Subcutaneous abdominal adipose tissue (tissue), 5 donors: ENCODE measurements around the gene ZNF469.
"Not testable (repeated sequence)": the region's sequence is repeated elsewhere in the genome, so short reads cannot be mapped to it uniquely, and the experiment has no call there.

Source experiments
- H3K27ac ChIP-seq: one replicate; pipeline ENCODE4 v1.7.0; 2013; ENCODE audit warnings: low read depth, mild to moderate bottlenecking, inconsistent platforms, low read length, moderate library complexity
- H3K27me3 ChIP-seq, 5 donors: one replicate each; pipeline ENCODE4 v1.7.0; 2013; ENCODE audit warnings: low read length in 5 of 5, inconsistent platforms in 1 of 5; ENCODE audit not compliant: control insufficient read depth in 5 of 5, insufficient read depth in 4 of 5
- H3K36me3 ChIP-seq, 5 donors: one replicate each; pipeline ENCODE4 v1.7.0; 2013; ENCODE audit warnings: low read length in 5 of 5; ENCODE audit not compliant: control insufficient read depth in 5 of 5, insufficient read depth in 5 of 5
- H3K4me1 ChIP-seq, 5 donors: one replicate each; pipeline ENCODE4 v1.7.0; 2013; ENCODE audit warnings: low read length in 5 of 5, mild to moderate bottlenecking in 3 of 5, moderate library complexity in 1 of 5; ENCODE audit not compliant: control insufficient read depth in 5 of 5, insufficient read depth in 5 of 5
- H3K4me3 ChIP-seq, 5 donors: one replicate each; pipeline ENCODE4 v1.7.0; 2013; ENCODE audit warnings: low read length in 5 of 5, low read depth in 1 of 5
- H3K9ac ChIP-seq, 5 donors: one replicate each; pipeline ENCODE4 v1.7.0; 2013; ENCODE audit warnings: low read length in 5 of 5, mild to moderate bottlenecking in 4 of 5, moderate library complexity in 3 of 5
- H3K9me3 ChIP-seq, 5 donors: one replicate each; pipeline ENCODE4 v1.7.0; 2013; ENCODE audit warnings: low read length in 5 of 5; ENCODE audit not compliant: control insufficient read depth in 5 of 5
- donor health status: healthy.
- donor health status: healthy.
- donor health status: healthy.
- donor health status: healthy.
- donor health status: healthy.

ZNF469 gene

DNA sequence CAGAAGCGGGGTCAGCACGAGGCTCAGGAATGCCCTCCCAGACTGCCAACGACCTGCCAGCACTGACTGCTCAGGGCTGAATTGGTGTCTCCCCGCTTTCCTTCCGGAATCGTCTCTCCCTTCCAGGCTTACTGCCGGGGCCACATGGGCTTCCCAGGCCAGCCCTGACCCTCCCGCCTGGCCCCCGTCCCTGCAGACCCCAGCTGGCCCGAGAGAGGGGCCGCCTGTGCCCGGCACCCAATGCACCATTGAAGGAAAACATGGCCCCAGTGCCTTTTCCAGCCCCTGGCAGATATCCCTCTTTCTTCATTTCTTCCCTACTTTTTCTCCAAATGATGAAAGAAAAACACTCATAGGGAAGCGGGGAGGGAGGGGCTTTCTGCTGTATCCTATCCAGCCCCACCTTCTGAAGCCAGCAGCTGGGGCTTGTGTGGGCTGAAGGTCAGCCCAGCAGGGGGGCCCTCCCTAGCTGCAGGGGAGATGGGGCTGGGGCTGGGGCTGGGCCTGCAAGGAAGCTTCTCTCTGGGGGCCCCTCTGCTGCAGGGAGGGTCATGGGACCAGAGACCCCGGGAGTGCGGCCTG lies 25.9 kb downstream of the ZNF469 start:
- H3K36me3 ChIP-seq = peaks cover 0 to 4% (median 0%) of the 10 kb centered on the region in 5 donors
- no peak overlapping the region for H3K4me3 ChIP-seq
- H3K9me3 ChIP-seq = no peaks in the 10 kb centered on the region
- no peak overlapping the region for H3K27ac ChIP-seq
- H3K9ac ChIP-seq = no peak overlapping the region
- peaks cover 0 to 23% (median 12%) of the 10 kb centered on the region in 5 donors for H3K27me3 ChIP-seq
- H3K4me1 ChIP-seq = peaks cover 4 to 22% (median 19%) of the 10 kb centered on the region in 5 donors

DNA sequence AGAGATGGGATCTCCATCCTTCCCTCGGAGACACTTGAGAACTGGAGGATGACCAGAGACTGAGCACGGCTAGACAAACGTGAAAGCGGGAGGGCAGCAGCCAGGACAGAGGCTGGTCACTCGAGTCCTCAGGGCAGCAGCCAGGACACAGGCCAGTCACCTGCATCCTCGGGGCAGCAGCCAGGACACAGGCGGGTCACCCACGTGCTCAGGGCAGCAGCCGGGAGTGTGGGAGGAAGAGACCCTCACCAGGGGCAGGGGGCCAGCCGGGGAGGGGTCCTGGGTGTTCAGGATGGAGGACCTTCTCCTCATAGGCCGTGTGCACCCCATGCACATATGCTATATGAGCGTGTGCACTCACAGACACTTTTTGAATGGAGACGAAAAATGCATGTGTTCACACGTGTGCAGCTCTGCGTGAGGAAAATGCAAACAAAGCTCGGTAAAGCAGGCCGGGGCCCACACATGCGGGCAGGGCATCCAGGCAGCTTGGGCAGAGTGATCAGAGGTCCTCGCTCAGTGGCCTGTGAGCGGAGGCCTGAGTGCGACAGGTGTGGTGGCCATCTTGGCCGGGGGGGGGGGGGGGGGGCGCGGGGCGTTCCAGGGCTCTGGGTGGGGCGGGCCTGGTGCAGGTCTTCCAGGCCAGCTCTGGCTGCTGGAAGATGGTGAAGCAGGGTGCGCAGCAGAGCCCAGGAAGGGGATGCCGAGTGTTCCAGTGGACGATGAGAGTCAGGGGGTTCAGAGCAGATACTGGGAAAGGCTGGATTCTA lies 26.7 kb downstream of the ZNF469 start:
- H3K4me3 ChIP-seq = no peak overlapping the region
- H3K9me3 ChIP-seq = no peaks in the 10 kb centered on the region
- no peak overlapping the region for H3K27ac ChIP-seq
- H3K27me3 ChIP-seq = peaks cover 0 to 23% (median 12%) of the 10 kb centered on the region in 5 donors
- peaks cover 4 to 22% (median 19%) of the 10 kb centered on the region in 5 donors for H3K4me1 ChIP-seq
- H3K9ac ChIP-seq = no peak overlapping the region
- H3K36me3 ChIP-seq = peaks cover 0 to 4% (median 0%) of the 10 kb centered on the region in 5 donors

GRCh38 chr16:88410297-88410968 lies 27.7 kb downstream of the ZNF469 start:
- not testable (repeated sequence) for H3K9me3 ChIP-seq, H3K4me3 ChIP-seq, H3K27ac ChIP-seq, H3K9ac ChIP-seq, H3K36me3 ChIP-seq
- H3K4me1 ChIP-seq = peaks cover 4 to 18% (median 17%) of the 10 kb centered on the region in 5 donors
- peaks cover 0 to 19% (median 10%) of the 10 kb centered on the region in 5 donors for H3K27me3 ChIP-seq

DNA sequence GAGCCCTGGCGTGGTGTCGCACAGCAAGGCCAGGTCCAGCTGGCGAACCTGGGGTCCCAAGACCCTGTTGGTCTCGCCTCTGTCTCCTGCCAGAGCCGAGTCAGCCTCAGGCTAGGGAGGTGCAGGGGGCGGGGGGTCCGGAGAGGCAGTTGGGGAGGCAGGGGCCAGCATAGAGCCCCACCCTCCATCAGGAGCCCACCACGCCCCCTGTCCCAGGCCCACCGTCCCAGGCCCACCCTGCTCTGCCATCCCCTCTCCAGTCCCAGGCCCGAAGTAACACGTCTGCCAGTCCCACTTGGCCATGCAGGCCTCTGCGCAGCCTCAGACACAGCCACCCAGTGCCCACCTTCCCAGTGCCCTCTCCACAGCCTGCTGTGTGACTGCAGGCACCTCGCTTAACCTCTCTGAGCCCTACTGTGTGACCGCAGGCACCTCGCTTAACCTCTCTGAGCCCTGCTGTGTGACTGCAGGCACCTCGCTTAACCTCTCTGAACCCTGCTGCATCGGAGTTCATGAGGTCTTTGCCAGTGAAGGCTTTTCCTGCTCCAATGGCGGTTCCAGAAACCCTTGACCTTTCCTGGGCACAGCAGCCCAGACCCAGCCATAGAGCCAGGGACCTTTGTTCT lies 29.3 kb downstream of the ZNF469 start:
- H3K9me3 ChIP-seq = no peaks in the 10 kb centered on the region
- no peak overlapping the region for H3K4me3 ChIP-seq
- H3K27me3 ChIP-seq = peaks cover 0 to 13% (median 7%) of the 10 kb centered on the region in 5 donors
- peaks cover 0 to 8% (median 5%) of the 10 kb centered on the region in 5 donors for H3K4me1 ChIP-seq
- H3K27ac ChIP-seq = no peak overlapping the region
- no peak overlapping the region for H3K9ac ChIP-seq
- peaks cover 0 to 4% (median 0%) of the 10 kb centered on the region in 5 donors for H3K36me3 ChIP-seq

DNA sequence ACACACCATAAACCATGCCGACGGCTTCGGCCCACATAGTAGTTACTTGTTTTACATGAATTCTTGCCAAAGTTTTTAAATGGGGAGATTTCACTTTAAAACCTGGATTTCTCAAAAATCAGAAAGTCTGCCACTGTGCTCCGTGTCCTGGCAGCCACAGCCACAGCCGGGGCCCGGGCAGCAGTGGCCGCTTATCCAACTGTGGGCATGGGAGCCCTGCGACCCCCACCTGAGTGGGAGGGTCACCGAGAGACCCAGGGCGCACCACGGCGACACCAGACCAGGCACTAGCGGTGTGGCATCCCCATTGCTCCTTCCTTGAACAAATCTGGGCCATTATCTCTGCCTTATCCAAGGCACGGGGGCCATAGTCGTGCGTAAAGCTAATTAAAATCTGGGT lies 30.0 kb downstream of the ZNF469 start:
- Histone ChIP-seq H3K4me1 (peaks cover 0 to 4% (median 2%) of the 10 kb centered on the region in 5 donors), H3K9me3 (no peaks in the 10 kb centered on the region), H3K9ac (no peak overlapping the region), H3K36me3 (peaks cover 0 to 4% (median 0%) of the 10 kb centered on the region in 5 donors), H3K4me3 (no peak overlapping the region), H3K27ac (no peak overlapping the region), H3K27me3 (peaks cover 0 to 8% (median 3%) of the 10 kb centered on the region in 5 donors)

- H3K36me3 ChIP-seq = peaks cover 0 to 4% (median 0%) of the 10 kb centered on the region in 5 donors
- H3K27ac ChIP-seq = no peak overlapping the region
- H3K27me3 ChIP-seq = peaks cover 0 to 7% (median 2%) of the 10 kb centered on the region in 5 donors
- H3K9me3 ChIP-seq = no peaks in the 10 kb centered on the region
- no peak overlapping the region for H3K4me3 ChIP-seq
- H3K4me1 ChIP-seq = peaks cover 0 to 4% (median 0%) of the 10 kb centered on the region in 5 donors
- H3K9ac ChIP-seq = no peak overlapping the region
Measured at GRCh38 chr16:88413231-88413630, 30.5 kb downstream of the ZNF469 start.

DNA sequence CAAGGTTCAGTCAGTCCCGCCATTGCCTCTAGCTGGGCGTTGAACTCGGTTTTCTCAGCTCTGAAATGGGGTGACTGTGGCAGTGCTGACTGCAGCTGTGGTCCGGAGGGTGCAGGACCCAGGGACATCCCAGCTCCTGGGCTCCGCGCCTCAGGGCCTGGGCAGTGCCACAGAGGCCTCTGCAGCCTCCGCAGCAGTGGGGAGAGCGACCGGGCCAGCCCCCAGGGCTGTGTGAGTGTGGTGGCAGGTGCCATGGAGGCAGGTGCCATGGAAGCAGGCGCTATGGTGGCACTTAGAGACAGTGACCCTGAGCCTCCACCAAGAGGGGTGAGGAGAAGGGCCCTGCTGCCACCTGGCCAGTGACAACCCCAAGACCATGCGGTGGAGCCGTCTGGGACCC lies 30.9 kb downstream of the ZNF469 start:
- H3K27me3 ChIP-seq = peaks cover 0 to 7% (median 3%) of the 10 kb centered on the region in 5 donors
- H3K27ac ChIP-seq = no peak overlapping the region
- H3K4me3 ChIP-seq = no peak overlapping the region
- H3K9ac ChIP-seq = no peak overlapping the region
- H3K4me1 ChIP-seq = peaks cover 0 to 4% (median 0%) of the 10 kb centered on the region in 5 donors
- peaks cover 0 to 4% (median 0%) of the 10 kb centered on the region in 5 donors for H3K36me3 ChIP-seq
- no peaks in the 10 kb centered on the region for H3K9me3 ChIP-seq

DNA sequence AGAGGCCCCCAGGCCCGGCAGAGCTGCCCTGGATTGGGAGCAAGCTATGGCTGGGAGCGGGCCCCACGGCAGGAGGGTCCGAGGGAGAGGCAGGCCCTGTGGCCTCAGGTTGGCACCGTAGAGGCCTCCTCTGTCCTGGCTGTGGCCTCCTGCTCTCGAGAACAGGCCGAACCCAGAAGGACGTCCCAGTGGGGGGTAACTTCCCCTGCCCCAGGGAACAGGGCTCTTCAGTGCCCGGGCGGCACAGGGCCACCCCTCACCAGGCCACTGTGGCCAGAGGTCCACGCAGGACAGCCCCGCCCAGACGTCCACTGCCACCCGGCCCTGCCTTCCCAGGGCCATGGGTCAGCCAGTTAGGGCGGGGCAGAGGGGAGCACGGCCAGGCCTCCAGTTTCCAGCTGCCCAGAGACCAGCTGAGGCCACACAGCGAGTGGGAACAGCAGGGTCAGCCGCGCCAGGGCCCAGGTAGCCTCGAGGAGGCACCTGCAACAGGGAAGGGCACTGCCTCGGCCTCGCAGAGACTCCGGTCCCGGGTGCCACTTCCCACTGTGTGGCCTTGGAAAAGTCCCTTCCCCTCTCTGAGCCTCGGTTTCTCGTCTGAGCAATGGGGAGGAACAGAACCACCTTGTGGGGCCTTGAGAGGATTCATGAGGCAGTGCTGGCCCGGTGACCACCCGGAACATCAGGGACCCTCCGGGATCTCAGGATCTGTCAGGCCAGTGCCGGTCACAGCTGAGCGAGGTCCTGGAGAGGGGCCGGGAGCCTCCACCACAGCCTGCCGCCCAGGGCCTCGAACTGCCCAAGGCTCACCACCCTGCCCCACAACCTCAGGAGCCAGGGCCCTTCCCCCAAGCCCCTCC lies 32.0 kb downstream of the ZNF469 start:
- H3K27ac ChIP-seq = no peak overlapping the region

GRCh38 chr16:88415381-88415705 lies 32.6 kb downstream of the ZNF469 start:
- H3K36me3 ChIP-seq = peaks cover 0 to 4% (median 0%) of the 10 kb centered on the region in 5 donors
- no peak overlapping the region for H3K9ac ChIP-seq
- no peaks in the 10 kb centered on the region for H3K9me3 ChIP-seq
- peaks cover 0 to 11% (median 3%) of the 10 kb centered on the region in 5 donors for H3K27me3 ChIP-seq
- H3K4me1 ChIP-seq = peaks cover 0 to 2% (median 0%) of the 10 kb centered on the region in 5 donors
- H3K27ac ChIP-seq = no peak overlapping the region
- no peak overlapping the region for H3K4me3 ChIP-seq

More for the DNA sequence above, 32.0 kb downstream of the ZNF469 start:
- Histone ChIP-seq H3K36me3 (peaks cover 0 to 4% (median 0%) of the 10 kb centered on the region in 5 donors), H3K9me3 (no peaks in the 10 kb centered on the region), H3K27me3 (peaks cover 0 to 11% (median 0%) of the 10 kb centered on the region in 5 donors), H3K4me3 (no peak overlapping the region), H3K4me1 (peaks cover 0 to 4% (median 0%) of the 10 kb centered on the region in 5 donors), H3K9ac (no peak overlapping the region)
